Measurements from ENCODE around the gene TCERG1L.
"Not testable (repeated sequence)": the region's sequence is repeated elsewhere in the genome, so short reads cannot be mapped to it uniquely, and the experiment has no call there.

Gene TCERG1L

GRCh38 chr10:131179361-131179760, 132.2 kb downstream of the TCERG1L start:
- DNase-seq: no peak

GRCh38 chr10:131178521-131179331, 132.8 kb downstream of the TCERG1L start:
- DNase-seq: no peak

GRCh38 chr10:131177431-131178327, 133.8 kb downstream of the TCERG1L start:
- no peak for DNase-seq

- DNase-seq: no peak
Measured at GRCh38 chr10:131176907-131177306, 134.6 kb downstream of the TCERG1L start.

- not testable (repeated sequence) for DNase-seq
Measured at GRCh38 chr10:131176324-131176723, 135.2 kb downstream of the TCERG1L start.

- no peak for DNase-seq
Measured at GRCh38 chr10:131175891-131176290, 135.6 kb downstream of the TCERG1L start.

GRCh38 chr10:131174651-131175540, 136.6 kb downstream of the TCERG1L start:
- DNase-seq: no peak

- DNase-seq: no peak
Measured at GRCh38 chr10:131174211-131174565, 137.3 kb downstream of the TCERG1L start.

GRCh38 chr10:131173484-131174210, 137.9 kb downstream of the TCERG1L start:
- no peak for DNase-seq

GRCh38 chr10:131172433-131172832, 139.1 kb downstream of the TCERG1L start:
- no peak for DNase-seq

- no peak for DNase-seq
Measured at GRCh38 chr10:131169146-131169545, 142.4 kb downstream of the TCERG1L start.

- DNase-seq: no peak
Measured at GRCh38 chr10:131168238-131168875, 143.2 kb downstream of the TCERG1L start.

- DNase-seq: no peak
Measured at GRCh38 chr10:131167036-131167860, 144.3 kb downstream of the TCERG1L start.

GRCh38 chr10:131166486-131166885, 145.0 kb downstream of the TCERG1L start:
- no peak for DNase-seq

- DNase-seq: no peak
Measured at GRCh38 chr10:131165092-131165491, 146.4 kb downstream of the TCERG1L start.

- DNase-seq: no peak
Measured at GRCh38 chr10:131162866-131163843, 148.4 kb downstream of the TCERG1L start.

- DNase-seq: no peak
Measured at GRCh38 chr10:131162211-131162610, 149.3 kb downstream of the TCERG1L start.

- no peak for DNase-seq
Measured at GRCh38 chr10:131161087-131161486, 150.4 kb downstream of the TCERG1L start.

GRCh38 chr10:131160219-131160875, 151.2 kb downstream of the TCERG1L start:
- no peak for DNase-seq

Data from SHP77 treated with DMSO at 0.1 percent for 48 hours (cell line).